Lung microvascular endothelial cell (primary cell): Measurements from ENCODE around the gene C9orf153. TPM values are rescaled to one million over a fixed set of nuclear protein-coding genes. Genes with fewer than 3 reads are reported as not detected.
"Not testable (repeated sequence)": the region's sequence is repeated elsewhere in the genome, so short reads cannot be mapped to it uniquely, and the experiment has no call there.

Experiments
- DNase-seq, 2 donors: peaks; one replicate each; pipeline versions ENCODE4 v3.0.0 to v3.0.0-alpha.2; 2010; ENCODE audit warnings: low read depth in 2 of 2
- total RNA-seq: library from RNA; depleted of rRNA; stranded (reverse); fragments of >200 nt; gene quantifications from 2 replicates; pipeline ENCODE4 v1.2.1, GENCODE V29; 2014

Gene C9orf153
- total RNA-seq, 1 donor from 2014 or later: not detected

DNA sequence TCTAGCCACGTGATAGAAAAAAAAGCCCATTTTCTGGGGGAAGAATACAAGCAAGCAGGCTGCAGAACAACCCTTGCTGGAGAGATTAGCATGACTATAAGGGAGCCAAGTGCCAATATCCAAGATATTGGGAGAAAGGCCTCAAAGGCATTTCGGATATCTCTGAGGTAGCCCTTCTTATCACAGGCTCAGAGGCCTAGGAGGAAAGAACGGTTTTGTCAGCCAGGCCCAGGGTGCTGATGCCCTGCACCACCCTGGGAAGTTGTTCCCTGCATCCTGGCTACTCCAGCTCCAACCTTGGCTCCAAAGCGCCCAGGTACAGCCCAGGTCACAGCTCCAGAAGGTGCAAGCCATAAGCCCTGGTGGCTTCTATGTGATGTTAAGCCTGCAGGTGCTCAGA is 66.4 kb downstream of the C9orf153 start:
- DNase-seq: no peak

DNA sequence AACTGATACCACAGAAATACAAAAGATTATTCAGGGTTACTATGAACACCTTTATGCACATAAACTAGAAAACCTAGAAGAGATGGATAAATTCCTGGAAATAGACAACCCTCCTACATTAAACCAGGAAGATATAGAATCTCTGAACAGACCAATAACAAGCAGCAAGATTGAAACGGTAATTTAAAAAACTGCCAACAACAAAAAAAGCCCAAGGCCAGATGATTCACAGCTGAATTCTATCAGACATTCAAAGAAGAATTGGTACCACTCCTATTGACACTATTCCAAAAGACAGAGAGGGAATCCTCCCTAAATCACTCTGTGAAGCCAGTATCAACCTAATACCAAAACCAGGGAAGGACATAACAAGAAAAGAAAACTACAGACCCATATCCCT is 68.8 kb downstream of the C9orf153 start:
- not testable (repeated sequence) for DNase-seq

DNA sequence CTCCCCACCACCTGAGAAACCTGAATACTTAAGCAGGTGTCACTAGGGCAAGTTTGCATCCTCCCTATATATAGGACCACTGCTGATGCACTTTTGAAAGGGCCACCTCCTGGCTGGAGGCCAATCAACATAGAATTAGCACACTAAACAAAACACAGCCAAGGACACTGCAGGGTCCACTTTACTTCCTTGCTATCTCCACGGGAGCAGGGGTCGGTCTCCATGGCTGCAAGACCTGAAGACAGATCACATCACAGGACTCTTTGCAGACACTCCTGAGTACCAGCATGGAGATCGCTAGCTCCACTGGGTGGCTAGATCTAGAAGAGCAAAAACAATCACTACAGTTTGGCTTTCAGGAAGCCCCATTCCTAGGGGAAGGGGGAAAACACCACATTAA is 72.3 kb downstream of the C9orf153 start:
- DNase-seq: no peak

DNA sequence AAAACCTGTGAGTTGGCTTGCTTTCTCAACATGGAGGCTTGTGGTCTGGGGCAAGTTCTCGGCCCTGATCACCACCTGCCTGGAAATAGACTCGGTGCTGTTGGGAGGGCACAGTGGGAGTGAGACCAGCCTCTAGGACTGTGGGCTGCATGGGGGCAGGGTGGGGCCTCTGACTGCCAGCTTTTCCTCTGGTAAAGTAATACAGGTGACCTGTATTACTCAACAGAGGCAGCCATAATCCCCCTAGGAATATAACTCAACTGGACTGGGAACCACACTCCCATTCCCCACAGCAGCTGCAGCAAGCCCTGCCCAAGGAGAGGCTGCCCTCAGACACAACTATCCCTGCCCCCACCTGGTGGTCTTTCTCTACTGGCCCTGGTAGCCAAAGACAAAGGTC is 72.8 kb downstream of the C9orf153 start:
- no peak for DNase-seq

- no peak for DNase-seq
Observed at GRCh38 chr9:86185872-86186271, 73.6 kb downstream of the C9orf153 start.

- no peak for DNase-seq
Observed at GRCh38 chr9:86184138-86184524, 75.3 kb downstream of the C9orf153 start.

- DNase-seq: no peak
Observed at GRCh38 chr9:86183229-86184137, 76.0 kb downstream of the C9orf153 start.

- no peak for DNase-seq
Observed at GRCh38 chr9:86181379-86182315, 77.8 kb downstream of the C9orf153 start.

DNA sequence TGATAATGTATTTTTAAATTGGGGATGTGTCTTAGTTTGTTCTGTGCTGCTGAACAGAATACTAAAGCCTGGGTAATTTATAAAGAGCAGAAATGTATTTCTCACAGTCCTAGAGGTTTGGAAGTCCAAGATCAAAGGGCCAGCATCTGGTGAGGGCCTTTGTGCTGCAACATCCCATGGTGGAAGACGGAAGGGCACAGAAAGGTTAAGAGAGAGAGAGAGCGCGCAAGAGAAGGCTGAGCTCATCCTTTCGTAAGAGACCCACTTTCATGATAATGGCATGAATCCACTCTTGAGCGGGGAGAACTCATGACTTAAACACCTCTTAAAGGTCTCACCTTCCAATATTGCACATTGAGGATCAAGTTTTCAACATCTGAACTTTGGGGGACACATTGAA is 81.0 kb downstream of the C9orf153 start:
- no peak for DNase-seq

DNA sequence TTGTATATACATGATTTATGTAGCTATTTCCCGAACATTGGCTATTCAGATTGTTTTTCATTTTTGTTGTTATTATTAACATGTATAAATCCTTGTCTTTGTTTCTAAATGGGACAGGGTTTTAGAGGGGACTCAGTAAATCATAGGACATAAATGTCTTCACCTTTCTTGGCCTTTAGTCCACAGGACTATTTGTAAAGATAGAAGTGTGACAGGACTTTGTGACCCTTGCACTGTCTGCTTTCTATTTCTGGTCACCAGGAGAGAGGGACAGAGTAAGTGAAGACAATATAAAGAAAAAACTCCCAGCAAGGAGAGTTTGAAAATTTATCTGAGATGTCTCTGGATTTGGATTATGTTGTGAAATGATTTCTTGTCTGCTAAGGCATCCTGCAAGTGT is 81.5 kb downstream of the C9orf153 start:
- DNase-seq: no peak

DNA sequence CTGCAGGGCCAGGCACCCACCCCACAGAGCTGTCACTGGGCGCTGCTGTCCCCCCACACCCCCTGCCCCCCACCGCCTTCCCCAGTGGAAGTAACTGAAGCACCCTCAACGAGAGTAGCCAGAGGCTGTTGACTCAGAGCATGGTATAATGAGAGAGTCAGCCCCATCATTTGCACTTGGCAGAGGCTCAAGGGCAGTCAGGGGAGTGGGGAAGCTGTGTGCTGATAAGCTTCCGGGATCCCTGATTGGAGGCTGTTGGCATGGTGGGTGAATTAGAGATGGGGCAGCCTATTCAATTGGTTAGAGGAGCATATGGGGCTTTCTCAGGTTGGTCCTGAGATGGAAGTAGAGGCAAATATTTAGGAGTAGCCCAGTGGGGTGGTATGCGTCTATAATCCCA is 83.0 kb downstream of the C9orf153 start:
- no peak for DNase-seq

DNA sequence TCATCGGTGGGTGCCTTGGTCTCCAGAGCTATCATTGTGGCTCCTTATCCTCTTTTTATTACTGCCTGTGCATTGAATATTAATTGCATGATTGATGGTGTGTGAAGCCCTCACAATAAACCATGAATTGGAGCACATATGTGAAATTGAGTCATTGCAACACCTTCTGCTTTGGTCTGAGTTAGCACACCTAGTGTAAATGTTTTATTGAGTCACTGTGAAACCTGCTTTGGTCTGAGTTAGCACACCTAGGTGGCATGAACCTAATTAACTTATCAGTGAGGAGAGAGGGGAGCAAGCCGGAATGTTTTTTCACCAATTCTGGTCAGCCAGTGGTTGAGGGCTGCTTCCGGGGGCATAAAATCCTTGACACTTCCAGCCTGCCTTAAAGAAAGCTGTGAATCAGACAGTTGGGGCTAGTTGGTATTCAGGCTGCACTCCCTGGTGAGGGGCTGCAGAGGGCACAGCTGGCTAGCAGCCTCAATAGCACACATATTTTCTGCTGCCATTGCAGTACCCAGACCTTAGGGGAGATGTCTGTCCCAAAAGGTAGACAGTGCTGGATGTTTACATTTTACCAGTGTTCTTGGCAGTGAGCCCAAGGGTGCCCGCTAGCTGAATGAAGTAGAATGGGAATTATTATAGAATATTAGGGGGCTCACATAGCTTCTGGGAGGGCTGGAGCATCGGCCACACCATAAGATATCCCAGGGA is 83.6 kb downstream of the C9orf153 start:
- no peak for DNase-seq

DNA sequence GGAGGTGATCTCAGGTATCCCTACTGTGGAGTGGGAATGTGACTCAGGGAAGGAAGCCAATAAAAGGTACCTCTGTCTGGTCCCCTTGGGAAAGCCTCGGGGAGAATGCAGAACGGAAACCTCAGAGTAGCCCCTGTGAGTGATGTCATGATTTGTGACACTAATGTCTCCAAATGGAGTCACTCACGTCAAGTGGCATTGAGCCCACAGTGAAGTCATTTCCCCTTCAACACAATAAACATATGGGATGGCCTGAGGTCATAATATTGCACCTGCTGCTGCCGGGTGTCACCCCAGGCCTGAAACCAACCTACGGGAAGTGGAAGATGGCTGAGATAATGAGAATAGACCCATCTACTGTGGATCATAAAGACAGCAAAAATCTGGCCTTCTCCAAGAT is 84.2 kb downstream of the C9orf153 start:
- peak in 1 of 2 donors; percentile 15 for DNase-seq

Other genes with a start within 250 kb of the C9orf153 start
- 15.9 and 29.9 TPM in 2 replicates for gene GOLM1, start 160.1 kb downstream of the C9orf153 start, total RNA-seq
- gene ISCA1, start 22.9 kb upstream of the C9orf153 start, total RNA-seq: 20.9 and 28.8 TPM in 2 replicates
- gene TUT7, start 94.8 kb upstream of the C9orf153 start, total RNA-seq: 14.6 and 22.4 TPM in 2 replicates